Tracheal epithelial cell (primary cell): ENCODE results near the gene ACTR1A. TPM values are rescaled to one million over a fixed set of nuclear protein-coding genes. Genes with fewer than 3 reads are reported as not detected.

ENCODE experiments used
- total RNA-seq: library from RNA; depleted of rRNA; stranded (reverse); fragments of >200 nt; gene quantifications from 2 replicates; pipeline ENCODE4 v1.2.1, GENCODE V29; 2014

ACTR1A gene
- 56.5 and 76.9 TPM in 2 replicates for total RNA-seq

GRCh38 chr10:102502337-102503151 is at the start of gene ACTR1A:
Gene ACTR1A (minus strand): TSS chr10:102502712. CDS start chr10:102502647, 65 bp downstream.

GRCh38 chr10:102503264-102504178 is 1.0 kb upstream of the ACTR1A start, which contains the start of gene SUFU:
Gene SUFU (plus strand): TSS chr10:102503972. CDS start chr10:102504153, 181 bp downstream.

GRCh38 chr10:102451105-102451969 is 51.2 kb downstream of the ACTR1A start, which contains the start of gene C10orf95:
Gene C10orf95 (minus strand): TSS chr10:102451543. CDS start chr10:102451093, 450 bp downstream.

GRCh38 chr10:102432162-102432950 is 70.2 kb downstream of the ACTR1A start, which contains the start of gene CUEDC2:
Gene CUEDC2 (minus strand): TSS chr10:102432574. CDS start chr10:102425188, 7,386 bp downstream.

Other genes with a start within 250 kb of the ACTR1A start
- 5.3 and 42.4 TPM in 2 replicates for gene NFKB2, start 107.0 kb downstream of the ACTR1A start, total RNA-seq
- gene PSD, start 83.9 kb downstream of the ACTR1A start, total RNA-seq, result 0.43 and 4.6 TPM in 2 replicates
- 8.4 and 9.8 TPM in 2 replicates for gene FBXL15, start 81.9 kb downstream of the ACTR1A start, total RNA-seq
- gene CUEDC2, start 70.1 kb downstream of the ACTR1A start, total RNA-seq, result 39.2 and 53.5 TPM in 2 replicates
- gene C10orf95, start 51.2 kb downstream of the ACTR1A start, total RNA-seq, result 3.1 and 5.1 TPM in 2 replicates
- gene SUFU, start 1.3 kb upstream of the ACTR1A start, total RNA-seq, result 0.72 and 1.3 TPM in 2 replicates
- 37.6 and 46.7 TPM in 2 replicates for gene TRIM8, start 141.8 kb upstream of the ACTR1A start, total RNA-seq
- 3.8 and 4.6 TPM in 2 replicates for gene ARL3, start 211.7 kb upstream of the ACTR1A start, total RNA-seq
- gene SFXN2, start 211.9 kb upstream of the ACTR1A start, total RNA-seq, result 1.9 and 3.4 TPM in 2 replicates
- gene WBP1L, start 241.2 kb upstream of the ACTR1A start, total RNA-seq, result 34.0 and 43.9 TPM in 2 replicates